ENCODE measurements around the gene CACNA1D. TPM values are rescaled to one million over a fixed set of nuclear protein-coding genes. Genes with fewer than 3 reads are reported as not detected.

The CACNA1D gene
- total RNA-seq, 2 experiments from 2014 or later, result not detected

- no peak overlapping the region for H3K4me3 Mint-ChIP-seq
- H3K9me3 Mint-ChIP-seq, result no peaks in the 10 kb centered on the region
- intact Hi-C loops (cut with micrococcal nuclease), result no loop called here
- peaks cover 28% of the 10 kb centered on the region for H3K27me3 Mint-ChIP-seq (ENCODE audit: low read depth)
- no peaks in the 10 kb centered on the region for H3K4me1 Mint-ChIP-seq (ENCODE audit: low read depth)
- no peak overlapping the region for H3K27ac Mint-ChIP-seq
- no peak for DNase-seq
- CTCF ChIA-PET, result no interaction called here
- no peaks in the 10 kb centered on the region for H3K36me3 Mint-ChIP-seq (ENCODE audit: low read depth)
These were observed 346.9 kb downstream of the CACNA1D start for GRCh38 chr3:53841296-53841695.

GRCh38 chr3:53842436-53843194 lies 348.2 kb downstream of the CACNA1D start:
- H3K27me3 Mint-ChIP-seq (ENCODE audit: low read depth), result peaks cover 36% of the 10 kb centered on the region
- intact Hi-C loops (cut with micrococcal nuclease), result no loop called here
- H3K4me3 Mint-ChIP-seq, result no peak overlapping the region
- no peaks in the 10 kb centered on the region for H3K36me3 Mint-ChIP-seq (ENCODE audit: low read depth)
- H3K27ac Mint-ChIP-seq, result no peak overlapping the region
- no peak for DNase-seq
- H3K9me3 Mint-ChIP-seq, result no peaks in the 10 kb centered on the region
- peaks cover 2% of the 10 kb centered on the region for H3K4me1 Mint-ChIP-seq (ENCODE audit: low read depth)
- CTCF ChIA-PET, result no interaction called here

GRCh38 chr3:53843195-53844177 lies 349.1 kb downstream of the CACNA1D start:
- Mint-ChIP-seq H3K9me3 (no peaks in the 10 kb centered on the region), H3K4me1 (ENCODE audit: low read depth) (peaks cover 2% of the 10 kb centered on the region), H3K27me3 (ENCODE audit: low read depth) (peaks cover 36% of the 10 kb centered on the region), H3K36me3 (ENCODE audit: low read depth) (no peaks in the 10 kb centered on the region), H3K27ac (no peak overlapping the region), H3K4me3 (no peak overlapping the region)
- DNase-seq, result no peak
- CTCF ChIA-PET, result interaction anchor here (0.8 kb wide), 1 partner anchor 18 kb away, joined by 3 read pairs; no protein-coding TSS in a partner anchor
- intact Hi-C loops (cut with micrococcal nuclease), result no loop called here

- H3K27ac Mint-ChIP-seq, result no peak overlapping the region
- CTCF ChIA-PET, result interaction anchor here (0.8 kb wide), 1 partner anchor 17 kb away, joined by 3 read pairs; no protein-coding TSS in a partner anchor
- H3K27me3 Mint-ChIP-seq (ENCODE audit: low read depth), result peaks cover 37% of the 10 kb centered on the region
- intact Hi-C loops (cut with micrococcal nuclease), result loop anchor here (5.0 kb wide), 1 partner anchor 92 kb away; no protein-coding TSS in a partner anchor
- peaks cover 2% of the 10 kb centered on the region for H3K4me1 Mint-ChIP-seq (ENCODE audit: low read depth)
- H3K9me3 Mint-ChIP-seq, result no peaks in the 10 kb centered on the region
- H3K4me3 Mint-ChIP-seq, result no peak overlapping the region
- H3K36me3 Mint-ChIP-seq (ENCODE audit: low read depth), result no peaks in the 10 kb centered on the region
- no peak for DNase-seq
These were observed 350.1 kb downstream of the CACNA1D start for GRCh38 chr3:53844262-53845102.

- Mint-ChIP-seq H3K27me3 (ENCODE audit: low read depth) (peaks cover 41% of the 10 kb centered on the region), H3K27ac (no peak overlapping the region)
- DNase-seq, result peak; percentile 13
These were observed 350.9 kb downstream of the CACNA1D start for GRCh38 chr3:53845103-53845880.

GRCh38 chr3:53845881-53846133 lies 351.4 kb downstream of the CACNA1D start:
- H3K27ac Mint-ChIP-seq, result no peak overlapping the region
- peaks cover 41% of the 10 kb centered on the region for H3K27me3 Mint-ChIP-seq (ENCODE audit: low read depth)
- no peaks in the 10 kb centered on the region for H3K36me3 Mint-ChIP-seq (ENCODE audit: low read depth)
- H3K4me1 Mint-ChIP-seq (ENCODE audit: low read depth), result peaks cover 2% of the 10 kb centered on the region
- DNase-seq, result no peak
- H3K9me3 Mint-ChIP-seq, result no peaks in the 10 kb centered on the region
- peak overlapping the region; percentile 50 for H3K4me3 Mint-ChIP-seq
- CTCF ChIA-PET, result no interaction called here
- intact Hi-C loops (cut with micrococcal nuclease), result loop anchor here (5.0 kb wide), 1 partner anchor 94 kb away; no protein-coding TSS in a partner anchor

More at GRCh38 chr3:53845103-53845880, 350.9 kb downstream of the CACNA1D start:
- Mint-ChIP-seq H3K9me3 (no peaks in the 10 kb centered on the region), H3K4me3 (peak overlapping the region; percentile 50), H3K36me3 (ENCODE audit: low read depth) (no peaks in the 10 kb centered on the region), H3K4me1 (ENCODE audit: low read depth) (peaks cover 2% of the 10 kb centered on the region)
- CTCF ChIA-PET, result no interaction called here
- intact Hi-C loops (cut with micrococcal nuclease), result loop anchor here (5.0 kb wide), 1 partner anchor 93 kb away; no protein-coding TSS in a partner anchor

- no peaks in the 10 kb centered on the region for H3K9me3 Mint-ChIP-seq
- H3K36me3 Mint-ChIP-seq (ENCODE audit: low read depth), result no peaks in the 10 kb centered on the region
- H3K27me3 Mint-ChIP-seq (ENCODE audit: low read depth), result peaks cover 41% of the 10 kb centered on the region
- peak; percentile 31 for DNase-seq
- intact Hi-C loops (cut with micrococcal nuclease), result loop anchor here (5.0 kb wide), 1 partner anchor 94 kb away; no protein-coding TSS in a partner anchor
- peak within 1 kb of the TSS; percentile 65 for H3K4me3 Mint-ChIP-seq
- H3K27ac Mint-ChIP-seq, result no peak within 1 kb of the TSS
- CTCF ChIA-PET, result interaction anchor here (0.8 kb wide), 1 partner anchor 93 kb away, joined by 3 read pairs; no protein-coding TSS in a partner anchor
- peaks cover 2% of the 10 kb centered on the region for H3K4me1 Mint-ChIP-seq (ENCODE audit: low read depth)
These were observed 351.9 kb downstream of the CACNA1D start, which contains the start of the genes CHDH and IL17RB for GRCh38 chr3:53846134-53846850. Gene CHDH, minus strand, starts transcription at chr3:53846419. Its CDS starts 22,411 bp downstream, at chr3:53824008. Gene IL17RB, plus strand, starts transcription at chr3:53846568. Its CDS starts 21 bp downstream, at chr3:53846589.

GRCh38 chr3:53846851-53847155 lies 352.4 kb downstream of the CACNA1D start:
- intact Hi-C loops (cut with micrococcal nuclease), result loop anchor here (5.0 kb wide), 1 partner anchor 95 kb away; no protein-coding TSS in a partner anchor
- peaks cover 41% of the 10 kb centered on the region for H3K27me3 Mint-ChIP-seq (ENCODE audit: low read depth)
- H3K36me3 Mint-ChIP-seq (ENCODE audit: low read depth), result no peaks in the 10 kb centered on the region
- no peak overlapping the region for H3K27ac Mint-ChIP-seq
- H3K4me3 Mint-ChIP-seq, result peak overlapping the region; percentile 65
- H3K4me1 Mint-ChIP-seq (ENCODE audit: low read depth), result peaks cover 2% of the 10 kb centered on the region
- CTCF ChIA-PET, result interaction anchor here (0.8 kb wide), 1 partner anchor 92 kb away, joined by 3 read pairs; no protein-coding TSS in a partner anchor
- DNase-seq, result no peak
- no peaks in the 10 kb centered on the region for H3K9me3 Mint-ChIP-seq

- Mint-ChIP-seq H3K4me3 (no peak overlapping the region), H3K9me3 (no peaks in the 10 kb centered on the region), H3K4me1 (ENCODE audit: low read depth) (peaks cover 2% of the 10 kb centered on the region), H3K27me3 (ENCODE audit: low read depth) (peaks cover 23% of the 10 kb centered on the region), H3K27ac (no peak overlapping the region), H3K36me3 (ENCODE audit: low read depth) (no peaks in the 10 kb centered on the region)
- CTCF ChIA-PET, result no interaction called here
- DNase-seq, result no peak
- intact Hi-C loops (cut with micrococcal nuclease), result loop anchor here (5.0 kb wide), 1 partner anchor 98 kb away; no protein-coding TSS in a partner anchor
These were observed 355.5 kb downstream of the CACNA1D start for GRCh38 chr3:53849916-53850315.

- Mint-ChIP-seq H3K36me3 (ENCODE audit: low read depth) (no peaks in the 10 kb centered on the region), H3K27me3 (ENCODE audit: low read depth) (peaks cover 16% of the 10 kb centered on the region), H3K4me3 (no peak overlapping the region), H3K9me3 (no peaks in the 10 kb centered on the region), H3K4me1 (ENCODE audit: low read depth) (peaks cover 2% of the 10 kb centered on the region), H3K27ac (no peak overlapping the region)
- CTCF ChIA-PET, result no interaction called here
- intact Hi-C loops (cut with micrococcal nuclease), result no loop called here
- no peak for DNase-seq
These were observed 356.5 kb downstream of the CACNA1D start for GRCh38 chr3:53850895-53851294.

- DNase-seq, result no peak
- Mint-ChIP-seq H3K9me3 (no peaks in the 10 kb centered on the region), H3K27ac (no peak overlapping the region), H3K4me3 (no peak overlapping the region), H3K36me3 (ENCODE audit: low read depth) (peaks cover 4% of the 10 kb centered on the region), H3K4me1 (ENCODE audit: low read depth) (no peaks in the 10 kb centered on the region), H3K27me3 (ENCODE audit: low read depth) (no peaks in the 10 kb centered on the region)
- intact Hi-C loops (cut with micrococcal nuclease), result no loop called here
- CTCF ChIA-PET, result no interaction called here
These were observed 362.6 kb downstream of the CACNA1D start for GRCh38 chr3:53856964-53857363.
